Activated CD4-positive, alpha-beta T cell treated with anti-CD3 and anti-CD28 coated beads, Interleukin-2, amount 50 U/mL, for 4 hours (primary cell): ENCODE results near the gene GLDN.
"Not testable (repeated sequence)": the region's sequence is repeated elsewhere in the genome, so short reads cannot be mapped to it uniquely, and the experiment has no call there.

Experiments used
- DNase-seq, 2 experiments: peaks; one replicate each; pipeline ENCODE4 v3.0.0-alpha.2; 2020

Gene GLDN

GRCh38 chr15:51390966-51391422 is 49.5 kb downstream of the GLDN start:
- no peak for DNase-seq

GRCh38 chr15:51396921-51397320 is 55.5 kb downstream of the GLDN start:
- DNase-seq, result no peak

GRCh38 chr15:51398626-51399025 is 57.2 kb downstream of the GLDN start:
- no peak for DNase-seq

GRCh38 chr15:51401051-51401780 is 59.8 kb downstream of the GLDN start:
- DNase-seq, result no peak

GRCh38 chr15:51401872-51402517 is 60.5 kb downstream of the GLDN start:
- DNase-seq, result no peak

- no peak for DNase-seq
These were observed 61.8 kb downstream of the GLDN start for GRCh38 chr15:51403072-51403878.

GRCh38 chr15:51403946-51404695 is 62.7 kb downstream of the GLDN start:
- no peak for DNase-seq

- DNase-seq, result no peak
These were observed 64.5 kb downstream of the GLDN start for GRCh38 chr15:51405693-51406523.

GRCh38 chr15:51414256-51414860 is 72.9 kb downstream of the GLDN start:
- DNase-seq, result no peak

- no peak for DNase-seq
These were observed 74.7 kb downstream of the GLDN start for GRCh38 chr15:51416129-51416528.

GRCh38 chr15:51423040-51423439 is 81.6 kb downstream of the GLDN start:
- not testable (repeated sequence) for DNase-seq

- no peak for DNase-seq
These were observed 83.3 kb downstream of the GLDN start for GRCh38 chr15:51424780-51425179.

- no peak for DNase-seq
These were observed 84.1 kb downstream of the GLDN start for GRCh38 chr15:51425517-51426040.

GRCh38 chr15:51438526-51438925 is 97.1 kb downstream of the GLDN start:
- no peak for DNase-seq

- no peak for DNase-seq
These were observed 101.9 kb downstream of the GLDN start for GRCh38 chr15:51443282-51443914.

- DNase-seq, result no peak
These were observed 102.7 kb downstream of the GLDN start for GRCh38 chr15:51444112-51444511.

GRCh38 chr15:51444807-51445206 is 103.4 kb downstream of the GLDN start:
- no peak for DNase-seq

GRCh38 chr15:51446029-51446744 is 104.7 kb downstream of the GLDN start:
- DNase-seq, result not testable (repeated sequence)

- DNase-seq, result no peak
These were observed 106.6 kb downstream of the GLDN start for GRCh38 chr15:51447855-51448621.
